ENCODE results near the gene CCT8L2.

- TF ChIP-seq POLR2A (IDR thresholded peaks at IDR 0.05; ENCODE audit: low read depth, low read length): no peak
- TF ChIP-seq TAF1 (IDR thresholded peaks at IDR 0.05; ENCODE audit: borderline replicate concordance, low read depth, low read length): no peak
- no peak for TF ChIP-seq POLR2AphosphoS5 (IDR thresholded peaks at IDR 0.05; ENCODE audit: low read depth, low read length)
Observed at GRCh38 chr22:16562711-16563554, 29.7 kb downstream of the CCT8L2 start.

All from GM12892 (cell line).